Stimulated activated CD4-positive, alpha-beta T cell treated with anti-CD3 and anti-CD28 coated beads, Interleukin-4, amount 100 ng/mL, for 48 hours (primary cell): ENCODE measurements around the gene TAPBP.
"Not testable (repeated sequence)": the region's sequence is repeated elsewhere in the genome, so short reads cannot be mapped to it uniquely, and the experiment has no call there.

Experiments used
- DNase-seq, 2 donors: peaks; one replicate each; pipeline ENCODE4 v3.0.0-alpha.2; 2020; ENCODE audit warnings: low read depth in 2 of 2

Gene TAPBP

DNA sequence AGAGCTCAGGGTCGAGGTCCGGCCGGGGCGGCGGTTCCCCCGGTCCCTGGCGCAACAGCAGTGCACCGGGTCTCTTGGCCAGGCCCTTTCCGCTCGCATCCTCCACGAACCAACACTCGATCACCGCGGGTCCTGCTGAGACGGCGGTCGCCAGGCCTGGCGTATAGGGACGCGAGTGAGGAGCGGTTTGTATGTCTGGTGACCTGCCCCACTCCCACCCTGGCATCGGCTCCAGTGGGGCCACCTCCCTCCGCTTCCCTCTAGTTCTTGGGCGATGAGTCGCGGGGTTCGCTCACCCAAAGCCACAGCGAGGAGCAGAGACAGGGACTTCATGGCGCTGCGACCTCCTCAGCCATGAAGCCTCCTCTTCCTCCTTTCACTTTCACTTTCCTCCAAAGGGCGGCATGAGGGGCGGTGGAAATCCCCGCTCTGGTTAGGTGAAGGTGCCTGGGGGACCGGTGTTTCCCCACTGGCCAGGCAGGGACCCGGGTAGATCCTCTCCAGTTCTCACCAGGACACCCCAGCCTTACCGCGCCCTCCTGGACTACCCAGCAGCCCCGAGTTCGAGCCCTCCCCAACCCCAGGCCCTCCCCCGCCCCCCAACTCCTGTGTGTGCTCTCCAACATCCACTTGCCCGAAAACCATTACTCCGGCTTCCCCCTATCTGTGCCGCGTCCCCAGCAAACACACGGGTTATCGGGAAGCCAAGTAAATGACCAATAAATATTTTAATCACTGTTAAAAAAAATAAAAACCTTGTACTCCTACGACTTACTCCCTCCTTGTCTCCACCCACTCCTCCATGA, at the start of gene TAPBP:
Gene TAPBP (minus strand): TSS at position 370 of the 806 bp plus-strand sequence. CDS start 37 bp downstream, at position 333.
- DNase-seq, result peak; percentile 65 to 80

- not testable (repeated sequence) for DNase-seq
Observed at GRCh38 chr6:33363486-33363885, 49.6 kb upstream of the TAPBP start.

- no peak for DNase-seq
Observed at GRCh38 chr6:33359331-33359730, 45.5 kb upstream of the TAPBP start.

DNA sequence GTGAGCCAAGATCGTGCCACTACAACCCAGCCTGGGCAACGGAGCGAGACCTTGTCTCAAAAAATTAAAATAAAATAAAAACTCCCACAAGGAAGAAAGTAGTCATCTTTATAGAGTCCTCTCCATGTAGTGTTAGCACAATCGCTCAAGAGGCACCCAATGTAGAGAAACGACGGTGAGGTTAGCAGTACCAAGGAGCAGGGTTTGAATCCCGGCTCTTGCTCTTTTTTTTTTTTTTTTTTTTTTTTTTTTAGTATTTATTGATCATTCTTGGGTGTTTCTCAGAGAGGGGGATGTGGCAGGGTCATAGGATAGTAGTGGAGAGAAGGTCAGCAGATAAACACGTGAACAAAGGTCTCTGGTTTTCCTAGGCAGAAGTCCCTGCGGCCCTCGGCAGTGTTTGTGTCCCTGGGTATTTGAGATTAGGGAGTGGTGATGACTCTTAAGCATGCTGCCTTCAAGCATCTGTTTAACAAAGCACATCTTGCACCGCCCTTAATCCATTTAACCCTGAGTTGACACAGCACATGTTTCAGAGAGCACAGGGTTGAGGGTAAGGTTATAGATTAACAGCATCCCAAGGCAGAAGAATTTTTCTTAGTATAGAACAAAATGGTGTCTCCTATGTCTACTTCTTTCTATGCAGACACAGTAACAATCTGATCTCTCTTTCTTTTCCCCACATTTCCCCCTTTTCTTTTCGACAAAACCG, 43.4 kb upstream of the TAPBP start:
- not testable (repeated sequence) for DNase-seq

- no peak for DNase-seq
Observed at GRCh38 chr6:33356295-33356694, 42.4 kb upstream of the TAPBP start.

DNA sequence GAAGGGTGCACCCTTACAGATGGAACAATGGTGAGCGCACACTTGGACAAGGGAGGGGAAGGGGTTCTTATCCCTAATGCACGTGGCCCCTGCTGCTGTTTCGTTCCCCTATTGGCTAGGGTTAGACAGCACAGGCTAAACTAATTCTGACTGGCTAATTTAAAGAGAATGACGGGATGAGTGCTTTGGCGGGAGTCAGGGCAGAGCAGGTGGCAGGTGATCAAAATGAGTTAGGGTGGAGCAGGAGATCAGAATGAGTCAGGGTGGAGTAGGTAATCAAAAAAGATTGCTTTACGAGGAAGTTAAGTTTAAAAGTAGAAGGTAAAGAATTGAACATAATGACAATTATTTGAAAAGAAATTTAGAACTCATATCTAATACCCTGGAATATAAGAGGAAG, 42.0 kb upstream of the TAPBP start:
- not testable (repeated sequence) for DNase-seq

DNA sequence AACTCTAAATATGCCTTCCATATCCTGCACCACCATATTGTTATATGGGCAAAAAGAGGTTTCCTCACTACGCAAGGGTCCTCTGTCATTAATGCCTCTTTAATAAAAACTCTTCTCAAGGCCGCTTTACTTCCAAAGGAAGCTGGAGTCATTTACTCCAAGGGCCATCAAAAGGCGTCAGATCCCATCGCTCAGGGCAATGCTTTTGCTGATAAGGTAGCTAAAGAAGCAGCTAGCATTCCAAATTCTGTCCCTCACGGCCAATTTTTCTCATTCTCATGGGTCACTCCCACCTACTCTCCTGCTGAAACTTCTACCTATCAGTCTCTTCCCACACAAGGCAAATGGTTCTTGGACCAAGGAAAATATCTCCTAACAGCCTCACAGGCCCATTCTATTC, 33.9 kb upstream of the TAPBP start:
- DNase-seq, result no peak

- not testable (repeated sequence) for DNase-seq
Observed at GRCh38 chr6:33346972-33347371, 33.1 kb upstream of the TAPBP start.

GRCh38 chr6:33344701-33345697, 31.1 kb upstream of the TAPBP start:
- DNase-seq, result peak in 1 of 2 donors; percentile 39

- no peak for DNase-seq
Observed at GRCh38 chr6:33343953-33344611, 30.2 kb upstream of the TAPBP start.

DNA sequence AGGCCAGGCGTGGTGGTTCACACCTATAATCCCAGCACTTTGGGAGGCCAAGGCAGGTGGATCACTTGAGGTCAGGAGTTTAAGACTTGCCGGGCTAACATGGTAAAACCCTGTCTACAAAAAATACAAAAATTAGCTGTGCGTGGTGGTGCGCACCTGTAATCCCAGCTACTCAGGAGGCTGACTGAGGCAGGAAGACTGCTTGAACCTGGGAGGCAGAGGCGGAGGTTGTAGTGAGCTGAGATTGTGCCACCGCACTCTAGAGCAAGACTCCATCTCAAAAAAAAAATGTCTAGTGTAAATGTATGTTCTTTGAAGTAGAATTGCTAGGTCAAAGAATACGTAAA, 29.7 kb upstream of the TAPBP start:
- not testable (repeated sequence) for DNase-seq

- no peak for DNase-seq
Observed at GRCh38 chr6:33339193-33339592, 25.3 kb upstream of the TAPBP start.

DNA sequence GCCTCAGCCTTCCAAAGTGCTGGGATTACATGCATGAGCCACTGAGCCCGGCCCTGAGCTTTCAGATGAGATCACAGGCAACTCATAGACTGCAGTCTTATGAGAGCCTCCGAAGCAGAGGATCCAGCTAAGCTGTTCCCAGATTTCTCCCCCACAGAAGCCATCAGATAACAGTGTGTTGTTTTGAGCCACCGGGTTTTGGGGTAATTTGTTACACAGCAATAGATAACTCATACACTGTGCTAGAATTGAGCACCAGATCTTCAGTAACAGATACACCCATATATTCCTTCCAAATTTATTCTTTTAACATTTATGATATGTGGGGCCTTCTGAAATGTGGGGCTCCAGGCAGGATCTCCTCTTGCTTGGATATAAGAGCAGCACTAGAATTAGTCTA, 22.6 kb upstream of the TAPBP start:
- DNase-seq, result no peak

DNA sequence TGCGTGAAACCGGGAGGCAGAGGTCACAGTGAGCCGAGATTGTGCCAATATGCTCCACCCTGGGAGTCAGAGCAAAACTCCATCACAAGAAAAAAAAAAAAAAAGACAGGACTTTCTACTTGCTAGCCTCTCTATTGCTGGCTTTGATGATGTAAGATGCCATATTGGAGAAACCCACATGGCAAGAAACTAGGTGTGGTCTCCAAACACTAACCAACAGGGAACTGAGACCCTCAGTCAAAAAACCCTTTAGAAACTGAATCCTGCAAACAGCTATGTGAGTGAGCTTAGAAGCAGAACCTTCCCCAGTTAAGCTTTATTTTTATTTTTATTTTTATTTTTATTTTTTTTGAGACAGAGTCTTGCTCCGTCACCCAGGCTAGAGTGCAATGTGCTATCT, 22.0 kb upstream of the TAPBP start:
- DNase-seq, result no peak

- no peak for DNase-seq
Observed at GRCh38 chr6:33333666-33334065, 19.8 kb upstream of the TAPBP start.

DNA sequence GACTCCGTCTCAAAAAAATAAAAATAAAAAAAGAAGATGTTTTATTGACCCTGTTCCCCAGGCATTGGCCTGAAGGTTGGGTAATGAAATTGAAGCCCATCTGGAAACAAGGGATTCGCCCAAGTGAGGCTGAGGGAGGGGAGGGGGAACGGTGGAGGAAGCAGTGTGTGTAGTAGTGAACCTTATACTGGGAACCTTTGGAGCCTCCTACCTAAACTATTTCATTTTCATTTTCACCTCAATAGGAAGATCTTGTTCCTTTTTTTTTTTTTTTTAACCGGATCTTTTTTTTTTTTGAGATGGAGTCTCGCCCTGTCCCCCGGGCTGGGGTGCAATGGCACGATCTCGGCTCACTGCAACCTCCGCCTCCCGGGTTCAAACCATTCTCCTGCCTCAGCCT, 16.9 kb upstream of the TAPBP start:
- DNase-seq, result no peak

DNA sequence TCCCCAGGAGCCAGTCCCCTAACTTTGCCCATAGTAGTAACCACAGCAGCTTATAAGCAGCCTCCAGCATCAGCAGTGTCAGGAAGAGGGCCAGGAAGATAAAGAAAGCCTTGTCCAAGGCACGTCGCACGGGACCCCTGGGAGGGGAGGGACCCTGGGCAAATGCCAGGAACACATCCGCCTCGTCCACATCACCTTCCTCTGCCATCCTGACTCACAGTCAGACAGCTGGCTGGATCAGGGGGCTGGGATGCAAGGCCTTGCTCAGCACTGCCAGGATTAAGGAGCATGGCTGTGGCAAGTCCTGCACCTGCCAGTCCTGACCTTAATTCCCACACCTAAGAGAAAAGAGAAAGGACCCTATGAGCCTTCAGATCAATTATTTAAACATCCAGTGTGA, 15.2 kb upstream of the TAPBP start:
- DNase-seq, result no peak

GRCh38 chr6:33324125-33324524, 10.2 kb upstream of the TAPBP start:
- no peak for DNase-seq

GRCh38 chr6:33323623-33323948, 9.7 kb upstream of the TAPBP start:
- DNase-seq, result no peak

- no peak for DNase-seq
Observed at GRCh38 chr6:33321227-33321626, 7.3 kb upstream of the TAPBP start.

DNA sequence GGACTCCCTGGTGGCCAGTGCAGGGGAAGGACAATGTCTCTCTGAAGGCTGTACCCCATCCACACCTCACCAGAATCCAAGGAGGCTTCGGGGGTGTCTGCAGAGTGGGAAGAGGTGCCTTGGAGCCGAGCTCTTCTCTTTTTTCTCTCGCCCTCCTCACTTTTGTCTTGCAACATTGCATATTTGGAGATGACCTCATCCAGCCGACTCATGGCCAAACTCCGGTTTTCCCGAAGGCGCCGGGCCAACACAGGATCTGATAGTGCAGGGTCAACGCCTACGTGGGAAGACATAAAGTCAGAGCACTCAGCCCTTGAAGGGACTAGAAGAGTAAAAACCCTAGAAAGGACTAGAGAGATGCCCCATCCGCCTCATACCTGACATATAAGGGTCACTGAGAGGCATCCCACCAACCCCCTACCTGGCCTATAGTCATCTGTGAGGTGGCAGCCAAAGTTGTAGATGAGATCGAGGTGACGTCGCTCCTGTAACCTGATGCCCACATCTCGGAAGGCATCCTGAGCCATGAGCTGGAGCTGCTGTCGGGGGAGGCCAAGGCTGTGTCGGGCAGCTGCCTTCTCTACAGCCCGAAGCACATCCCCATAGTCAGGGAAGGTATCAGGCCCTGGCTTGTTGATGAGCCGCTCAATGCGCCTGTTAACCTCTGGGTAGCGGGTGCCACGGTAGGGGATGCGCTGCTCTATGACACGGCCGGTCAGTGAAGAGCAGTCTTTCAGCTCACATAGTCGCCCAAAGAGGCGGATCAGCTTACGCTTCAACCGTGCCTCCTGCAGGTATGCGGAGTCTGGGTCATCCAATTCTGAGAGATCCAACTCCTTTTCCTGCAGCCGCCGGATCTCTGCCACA, 6.7 kb upstream of the TAPBP start:
- no peak for DNase-seq
